Vagina (tissue), 2 donors: ENCODE results near the gene C5orf46.

Experiments used
- CTCF ChIP-seq, 3 experiments: fragments of 450-650 bp in 2 of 3; fragments of 200-600 bp in 1 of 3; sonication (generic) in 1 of 3; IDR thresholded peaks; one replicate each; pipeline ENCODE4 v1.5.1; 2017 to 2019; ENCODE audit warnings: antibody characterized with exemption in 3 of 3, mild to moderate bottlenecking in 2 of 3, moderate library complexity in 2 of 3
- POLR2A ChIP-seq, 2 donors: fragments of 450-650 bp; IDR thresholded peaks; one replicate each; pipeline ENCODE4 v1.6.1; 2017; ENCODE audit warnings: antibody characterized with exemption in 2 of 2, mild to moderate bottlenecking in 2 of 2, moderate library complexity in 2 of 2
- POLR2AphosphoS5 ChIP-seq, 2 donors: sonication (generic); formaldehyde crosslinking; IDR thresholded peaks; one replicate each; pipeline ENCODE4 v1.9.0; 2017; ENCODE audit warnings: antibody characterized with exemption in 2 of 2, mild to moderate bottlenecking in 2 of 2, low read depth in 1 of 2; ENCODE audit not compliant: insufficient read depth in 1 of 2

- TF ChIP-seq CTCF (IDR thresholded peaks at IDR 0.05) (no peak), POLR2A (IDR thresholded peaks at IDR 0.05) (no peak), POLR2AphosphoS5 (IDR thresholded peaks at IDR 0.05; ENCODE audit: insufficient read depth in 1 of 2, low read depth in 1 of 2) (no peak)
Observed at GRCh38 chr5:147921136-147921535, 14.8 kb upstream of the C5orf46 start.
